Stimulated activated CD8-positive, alpha-beta memory T cell treated with anti-CD3 and anti-CD28 coated beads, Interleukin-12 subunit alpha, Interleukin-12 subunit beta, amount 100 ng/mL, for 24 hours (primary cell): ENCODE measurements around the gene MYO5B.
"Not testable (repeated sequence)": the region's sequence is repeated elsewhere in the genome, so short reads cannot be mapped to it uniquely, and the experiment has no call there.

ENCODE experiments used
- DNase-seq: peaks from one replicate; pipeline ENCODE4 v3.0.0-alpha.2; 2020; ENCODE audit errors: extremely low read depth

MYO5B gene

GRCh38 chr18:50099725-50100407 lies 95.1 kb downstream of the MYO5B start:
- no peak for DNase-seq

GRCh38 chr18:50097702-50098101 lies 97.2 kb downstream of the MYO5B start:
- no peak for DNase-seq

GRCh38 chr18:50096766-50097435 lies 98.0 kb downstream of the MYO5B start:
- DNase-seq, result no peak

- not testable (repeated sequence) for DNase-seq
These were observed 100.2 kb downstream of the MYO5B start for GRCh38 chr18:50094786-50095185.

- DNase-seq, result no peak
These were observed 100.7 kb downstream of the MYO5B start for GRCh38 chr18:50094221-50094773.

GRCh38 chr18:50093366-50094064 lies 101.4 kb downstream of the MYO5B start:
- DNase-seq, result no peak

GRCh38 chr18:50092245-50092805 lies 102.6 kb downstream of the MYO5B start:
- DNase-seq, result no peak

- no peak for DNase-seq
These were observed 103.3 kb downstream of the MYO5B start for GRCh38 chr18:50091509-50092244.

- no peak for DNase-seq
These were observed 104.3 kb downstream of the MYO5B start for GRCh38 chr18:50090370-50091312.

- no peak for DNase-seq
These were observed 105.2 kb downstream of the MYO5B start for GRCh38 chr18:50089702-50090101.

GRCh38 chr18:50083708-50084107 lies 111.2 kb downstream of the MYO5B start:
- DNase-seq, result no peak

- DNase-seq, result no peak
These were observed 113.9 kb downstream of the MYO5B start for GRCh38 chr18:50080932-50081560.

- no peak for DNase-seq
These were observed 114.6 kb downstream of the MYO5B start for GRCh38 chr18:50080316-50080715.

- DNase-seq, result no peak
These were observed 115.2 kb downstream of the MYO5B start for GRCh38 chr18:50079571-50080295.

- no peak for DNase-seq
These were observed 118.7 kb downstream of the MYO5B start for GRCh38 chr18:50076277-50076676.

GRCh38 chr18:50075772-50076171 lies 119.2 kb downstream of the MYO5B start:
- DNase-seq, result no peak

GRCh38 chr18:50074404-50074803 lies 120.5 kb downstream of the MYO5B start:
- no peak for DNase-seq

GRCh38 chr18:50073319-50073718 lies 121.6 kb downstream of the MYO5B start:
- DNase-seq, result no peak

GRCh38 chr18:50072146-50072545 lies 122.8 kb downstream of the MYO5B start:
- no peak for DNase-seq
